ENCODE results near the gene GPR4.
A peak's percentile ranks its signal among the peaks of the same experiment; 100 is the strongest.
"Not testable (repeated sequence)": the region's sequence is repeated elsewhere in the genome, so short reads cannot be mapped to it uniquely, and the experiment has no call there.

The GPR4 gene

DNA sequence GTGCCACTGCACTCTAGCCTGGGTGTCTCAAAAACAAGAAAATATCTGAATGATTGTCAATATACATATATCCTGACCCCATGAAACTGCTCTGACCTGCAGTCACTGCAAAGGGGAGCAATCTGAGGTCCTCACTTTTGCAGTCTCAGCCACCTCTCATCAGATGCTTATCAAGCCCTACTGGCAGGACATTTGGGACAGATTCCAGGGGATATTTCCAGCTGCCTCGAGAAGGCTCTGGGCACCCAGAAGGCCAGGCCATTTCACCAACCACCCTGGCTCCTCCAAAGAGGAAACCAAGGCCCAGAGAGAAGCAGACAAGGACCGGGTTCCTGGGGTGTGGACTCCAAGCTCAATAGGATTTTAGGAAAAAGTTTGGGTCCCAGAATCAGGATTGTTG lies 34.9 kb upstream of the GPR4 start:
- Mint-ChIP-seq H3K36me3 (ENCODE audit: low read depth) (peaks cover 15% of the 10 kb centered on the region), H3K27me3 (ENCODE audit: low read depth) (no peaks in the 10 kb centered on the region), H3K4me3 (no peak overlapping the region), H3K4me1 (ENCODE audit: low read depth) (peaks cover 26% of the 10 kb centered on the region), H3K27ac (no peak overlapping the region), H3K9me3 (no peaks in the 10 kb centered on the region)
- no peak for DNase-seq (ENCODE audit: low spot score)

DNA sequence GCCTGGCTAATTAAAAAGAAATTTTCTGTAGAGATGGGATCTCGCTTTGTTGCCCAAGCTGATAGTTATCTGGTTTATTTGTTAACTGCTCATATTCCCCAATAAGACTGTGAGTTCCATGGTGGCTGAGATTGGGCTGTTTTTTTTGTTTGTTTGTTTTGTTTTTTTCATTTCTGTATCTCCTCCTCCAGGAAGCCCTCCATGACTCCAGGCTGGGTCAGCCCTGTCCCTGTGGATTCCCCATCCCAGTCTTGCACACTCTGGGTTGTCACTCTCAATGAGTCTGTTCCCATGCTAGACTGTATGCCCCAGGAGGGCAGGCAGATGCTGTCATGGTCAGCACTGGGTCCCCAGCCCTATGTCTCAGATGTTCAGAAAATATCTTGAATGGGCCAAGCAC lies 34.3 kb upstream of the GPR4 start:
- H3K27ac Mint-ChIP-seq, result no peak overlapping the region
- H3K27me3 Mint-ChIP-seq (ENCODE audit: low read depth), result no peaks in the 10 kb centered on the region
- H3K4me1 Mint-ChIP-seq (ENCODE audit: low read depth), result peaks cover 20% of the 10 kb centered on the region
- no peak for DNase-seq (ENCODE audit: low spot score)
- H3K4me3 Mint-ChIP-seq, result no peak overlapping the region
- peaks cover 14% of the 10 kb centered on the region for H3K36me3 Mint-ChIP-seq (ENCODE audit: low read depth)
- H3K9me3 Mint-ChIP-seq, result no peaks in the 10 kb centered on the region

DNA sequence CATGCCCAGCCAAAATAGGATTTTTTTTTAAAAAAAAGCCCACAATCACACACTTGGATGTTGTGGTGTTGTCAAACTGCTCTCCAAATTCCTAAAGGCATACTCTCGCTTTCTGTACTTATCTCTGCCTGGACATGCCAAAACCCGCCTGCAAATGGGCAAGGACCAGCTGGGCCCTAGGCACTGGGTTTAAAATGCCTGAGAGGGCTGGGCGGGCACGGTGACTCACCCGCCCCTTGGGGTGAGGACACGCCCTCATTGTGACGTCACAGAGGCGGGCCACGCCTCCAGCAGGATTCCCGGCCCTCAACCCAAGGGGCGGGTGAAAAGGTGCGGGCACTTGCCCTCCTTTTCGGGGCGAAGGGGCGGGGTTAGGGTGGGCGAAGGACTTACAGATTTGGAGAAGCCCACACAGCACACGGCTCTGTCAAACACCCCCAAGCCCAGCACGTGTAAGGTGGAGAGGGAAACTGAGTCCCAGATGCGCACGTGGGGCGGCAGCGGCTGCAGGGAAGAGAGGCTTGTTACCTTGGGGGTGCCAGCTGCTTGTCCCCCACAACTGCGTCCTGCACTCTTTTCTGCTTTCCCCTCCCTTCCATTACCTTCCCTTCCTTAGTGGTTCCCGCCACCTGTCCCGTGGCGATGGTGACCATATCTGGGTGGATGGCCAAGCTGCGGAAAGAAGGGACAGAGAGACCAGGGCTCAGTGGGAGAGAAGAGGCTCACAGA lies 30.6 kb upstream of the GPR4 start:
- Mint-ChIP-seq H3K27ac (no peak overlapping the region), H3K4me3 (no peak overlapping the region), H3K4me1 (ENCODE audit: low read depth) (peaks cover 1% of the 10 kb centered on the region), H3K9me3 (no peaks in the 10 kb centered on the region), H3K36me3 (ENCODE audit: low read depth) (peaks cover 19% of the 10 kb centered on the region), H3K27me3 (ENCODE audit: low read depth) (no peaks in the 10 kb centered on the region)
- peak; percentile 35 for DNase-seq (ENCODE audit: low spot score)

DNA sequence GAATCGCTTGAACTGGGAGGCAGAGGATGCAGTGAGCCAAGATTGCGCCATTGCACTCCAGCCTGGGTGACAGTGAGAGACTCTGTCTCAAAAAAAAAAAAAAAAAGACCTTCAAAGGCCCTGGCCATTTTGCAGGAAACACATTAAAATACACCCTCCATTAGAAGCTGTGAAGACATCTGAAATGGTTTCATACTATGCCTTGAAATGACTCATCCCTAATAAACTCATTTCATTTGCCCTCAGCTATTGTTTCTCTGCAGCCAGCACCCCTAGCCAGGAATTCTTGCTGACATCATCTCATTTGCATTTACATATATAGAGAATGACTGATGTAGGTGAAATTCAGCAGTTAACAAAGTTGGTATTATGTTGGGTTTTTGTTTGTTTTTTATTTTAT lies 28.5 kb upstream of the GPR4 start:
- H3K27me3 Mint-ChIP-seq (ENCODE audit: low read depth), result no peaks in the 10 kb centered on the region
- H3K27ac Mint-ChIP-seq, result no peak overlapping the region
- peak; percentile 10 for DNase-seq (ENCODE audit: low spot score)
- H3K36me3 Mint-ChIP-seq (ENCODE audit: low read depth), result peaks cover 30% of the 10 kb centered on the region
- H3K4me3 Mint-ChIP-seq, result no peak overlapping the region
- no peaks in the 10 kb centered on the region for H3K9me3 Mint-ChIP-seq
- peaks cover 1% of the 10 kb centered on the region for H3K4me1 Mint-ChIP-seq (ENCODE audit: low read depth)

GRCh38 chr19:45629704-45630103 lies 27.7 kb upstream of the GPR4 start:
- H3K36me3 Mint-ChIP-seq (ENCODE audit: low read depth), result peaks cover 34% of the 10 kb centered on the region
- H3K27me3 Mint-ChIP-seq (ENCODE audit: low read depth), result no peaks in the 10 kb centered on the region
- H3K9me3 Mint-ChIP-seq, result no peaks in the 10 kb centered on the region
- no peak for DNase-seq (ENCODE audit: low spot score)
- no peak overlapping the region for H3K4me3 Mint-ChIP-seq
- H3K4me1 Mint-ChIP-seq (ENCODE audit: low read depth), result peaks cover 1% of the 10 kb centered on the region
- H3K27ac Mint-ChIP-seq, result no peak overlapping the region

- H3K4me3 Mint-ChIP-seq; DNase-seq (ENCODE audit: low spot score); H3K27me3 Mint-ChIP-seq (ENCODE audit: low read depth); H3K4me1 Mint-ChIP-seq (ENCODE audit: low read depth); H3K27ac Mint-ChIP-seq; H3K9me3 Mint-ChIP-seq: not testable (repeated sequence)
- peaks cover 43% of the 10 kb centered on the region for H3K36me3 Mint-ChIP-seq (ENCODE audit: low read depth)
Observed at GRCh38 chr19:45628219-45628618, 26.2 kb upstream of the GPR4 start.

DNA sequence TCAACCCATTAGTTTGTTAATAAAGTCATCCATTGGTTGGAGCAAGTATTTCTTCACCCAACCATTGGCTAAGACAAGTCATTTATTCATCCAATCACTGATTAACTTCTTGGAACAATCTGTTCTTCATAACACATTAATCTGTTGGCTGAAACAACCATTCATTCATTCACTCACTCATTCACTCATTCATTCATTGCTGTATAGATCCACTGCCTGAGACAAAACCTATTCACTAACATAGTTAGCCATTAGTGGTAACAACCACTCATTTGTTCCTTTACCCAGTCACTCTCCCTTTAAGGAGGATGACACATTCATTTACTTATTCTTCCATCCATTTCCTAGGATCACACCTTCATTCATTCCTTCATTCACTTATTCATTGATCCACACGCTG lies 22.0 kb upstream of the GPR4 start:
- Mint-ChIP-seq H3K27ac (no peak overlapping the region), H3K27me3 (ENCODE audit: low read depth) (no peaks in the 10 kb centered on the region), H3K36me3 (ENCODE audit: low read depth) (peaks cover 52% of the 10 kb centered on the region), H3K4me1 (ENCODE audit: low read depth) (no peaks in the 10 kb centered on the region), H3K4me3 (no peak overlapping the region), H3K9me3 (no peaks in the 10 kb centered on the region)
- no peak for DNase-seq (ENCODE audit: low spot score)

GRCh38 chr19:45621976-45622503 lies 20.0 kb upstream of the GPR4 start:
- peaks cover 51% of the 10 kb centered on the region for H3K36me3 Mint-ChIP-seq (ENCODE audit: low read depth)
- H3K27ac Mint-ChIP-seq, result no peak overlapping the region
- no peak for DNase-seq (ENCODE audit: low spot score)
- no peaks in the 10 kb centered on the region for H3K9me3 Mint-ChIP-seq
- H3K4me3 Mint-ChIP-seq, result no peak overlapping the region
- H3K27me3 Mint-ChIP-seq (ENCODE audit: low read depth), result no peaks in the 10 kb centered on the region
- no peaks in the 10 kb centered on the region for H3K4me1 Mint-ChIP-seq (ENCODE audit: low read depth)

- Mint-ChIP-seq H3K4me3 (no peak overlapping the region), H3K27me3 (ENCODE audit: low read depth) (no peaks in the 10 kb centered on the region), H3K36me3 (ENCODE audit: low read depth) (peaks cover 48% of the 10 kb centered on the region), H3K9me3 (no peaks in the 10 kb centered on the region), H3K4me1 (ENCODE audit: low read depth) (no peaks in the 10 kb centered on the region), H3K27ac (no peak overlapping the region)
- no peak for DNase-seq (ENCODE audit: low spot score)
Observed at GRCh38 chr19:45621389-45621788, 19.4 kb upstream of the GPR4 start.

- DNase-seq (ENCODE audit: low spot score), result no peak
- Mint-ChIP-seq H3K9me3 (no peaks in the 10 kb centered on the region), H3K4me1 (ENCODE audit: low read depth) (peaks cover 16% of the 10 kb centered on the region), H3K36me3 (ENCODE audit: low read depth) (peaks cover 41% of the 10 kb centered on the region), H3K27me3 (ENCODE audit: low read depth) (no peaks in the 10 kb centered on the region), H3K4me3 (no peak overlapping the region), H3K27ac (no peak overlapping the region)
Observed at GRCh38 chr19:45616704-45617017, 14.6 kb upstream of the GPR4 start.

DNA sequence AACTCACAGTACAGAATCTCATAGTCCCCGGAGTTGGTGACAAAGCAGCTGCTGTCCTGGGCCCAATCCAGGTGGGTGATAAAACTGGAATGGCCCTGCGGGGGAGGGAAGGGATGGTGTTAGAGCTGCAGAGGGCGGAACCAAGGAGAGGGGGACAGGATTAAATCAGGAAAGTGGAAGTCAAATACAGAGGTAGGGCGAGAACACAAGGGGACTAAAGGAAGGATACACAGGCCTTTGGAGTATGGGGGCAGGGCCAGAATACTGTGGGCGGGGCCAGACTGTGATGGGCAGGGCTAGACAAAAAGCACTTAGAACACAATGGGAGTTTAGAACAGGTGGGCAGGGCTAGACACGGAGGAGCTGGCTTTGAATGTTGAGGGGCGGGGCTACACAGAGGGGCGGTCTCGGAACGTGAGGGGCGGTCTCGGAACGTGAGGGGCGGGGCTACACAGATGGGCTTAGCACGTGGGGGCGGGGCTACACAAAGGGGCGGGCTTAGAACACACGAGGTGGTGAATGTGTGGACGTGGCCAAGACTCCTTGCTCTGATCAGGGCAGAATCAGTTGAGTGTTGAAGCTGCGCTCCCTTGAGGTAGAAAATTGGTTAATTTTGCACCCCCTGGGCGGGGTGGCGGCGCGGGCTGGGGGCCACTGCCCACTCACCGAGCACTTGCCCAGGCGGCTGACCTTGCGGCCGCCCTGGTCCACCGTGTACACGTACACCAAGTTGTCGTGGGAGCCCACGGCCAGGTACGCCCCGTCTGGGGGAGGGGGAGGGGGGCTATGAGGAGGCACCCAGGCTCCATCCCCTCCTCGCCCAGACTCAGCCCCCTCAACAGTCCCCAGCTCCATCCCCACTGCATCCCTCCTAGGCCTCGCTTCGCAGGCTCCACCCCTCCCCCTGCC lies 14.0 kb upstream of the GPR4 start:
- no peak overlapping the region for H3K4me3 Mint-ChIP-seq
- DNase-seq (ENCODE audit: low spot score), result peak; percentile 69
- H3K36me3 Mint-ChIP-seq (ENCODE audit: low read depth), result peaks cover 36% of the 10 kb centered on the region
- H3K9me3 Mint-ChIP-seq, result no peaks in the 10 kb centered on the region
- no peak overlapping the region for H3K27ac Mint-ChIP-seq
- H3K27me3 Mint-ChIP-seq (ENCODE audit: low read depth), result no peaks in the 10 kb centered on the region
- H3K4me1 Mint-ChIP-seq (ENCODE audit: low read depth), result peaks cover 16% of the 10 kb centered on the region

- not testable (repeated sequence) for H3K27me3 Mint-ChIP-seq (ENCODE audit: low read depth); DNase-seq (ENCODE audit: low spot score); H3K9me3 Mint-ChIP-seq; H3K27ac Mint-ChIP-seq; H3K4me3 Mint-ChIP-seq
- Mint-ChIP-seq H3K4me1 (ENCODE audit: low read depth) (peaks cover 16% of the 10 kb centered on the region), H3K36me3 (ENCODE audit: low read depth) (peaks cover 36% of the 10 kb centered on the region)
Observed at GRCh38 chr19:45615056-45615455, 13.0 kb upstream of the GPR4 start.

DNA sequence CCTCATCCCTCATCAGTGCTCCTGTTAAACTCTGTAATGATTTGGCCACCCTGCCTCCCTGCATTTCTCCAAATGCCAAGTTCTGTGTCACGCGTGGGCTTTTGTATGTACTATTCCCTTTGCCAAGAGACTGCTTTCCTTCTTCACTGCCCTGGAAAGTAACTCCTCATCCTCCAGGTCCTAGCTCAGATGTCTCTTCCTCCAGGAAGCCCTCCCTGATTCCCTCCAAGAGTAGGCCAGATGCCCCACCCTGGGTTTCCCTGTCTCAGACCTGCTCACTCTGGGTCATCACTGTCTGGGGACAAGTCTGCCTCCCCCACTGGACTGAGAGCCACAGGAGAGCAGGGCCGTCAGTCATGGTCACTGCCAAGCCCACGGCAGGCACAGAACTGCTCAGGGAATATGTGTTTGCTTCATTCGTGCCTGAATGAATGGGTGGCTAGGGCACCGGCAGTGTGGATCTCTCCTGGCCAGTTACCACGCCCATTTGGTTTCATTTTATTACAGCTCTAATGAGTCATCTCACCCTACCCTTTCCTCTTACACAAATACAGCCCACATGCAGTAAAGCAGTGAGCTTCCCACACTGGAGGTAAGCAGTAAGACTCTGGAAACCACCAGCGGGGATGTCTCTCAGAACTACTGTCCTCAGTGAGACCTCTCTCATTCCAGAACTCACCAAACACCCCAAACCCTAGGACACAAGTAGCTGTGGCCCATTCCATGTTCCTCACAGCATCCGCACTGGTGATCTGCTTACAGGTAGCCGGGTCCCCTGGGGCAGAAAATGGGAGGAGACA lies 12.1 kb upstream of the GPR4 start:
- Mint-ChIP-seq H3K36me3 (ENCODE audit: low read depth) (peaks cover 39% of the 10 kb centered on the region), H3K4me3 (peak overlapping the region; percentile 30), H3K27me3 (ENCODE audit: low read depth) (no peaks in the 10 kb centered on the region), H3K27ac (peak overlapping the region; percentile 84), H3K4me1 (ENCODE audit: low read depth) (peaks cover 16% of the 10 kb centered on the region), H3K9me3 (no peaks in the 10 kb centered on the region)
- DNase-seq (ENCODE audit: low spot score), result peak; percentile 71

DNA sequence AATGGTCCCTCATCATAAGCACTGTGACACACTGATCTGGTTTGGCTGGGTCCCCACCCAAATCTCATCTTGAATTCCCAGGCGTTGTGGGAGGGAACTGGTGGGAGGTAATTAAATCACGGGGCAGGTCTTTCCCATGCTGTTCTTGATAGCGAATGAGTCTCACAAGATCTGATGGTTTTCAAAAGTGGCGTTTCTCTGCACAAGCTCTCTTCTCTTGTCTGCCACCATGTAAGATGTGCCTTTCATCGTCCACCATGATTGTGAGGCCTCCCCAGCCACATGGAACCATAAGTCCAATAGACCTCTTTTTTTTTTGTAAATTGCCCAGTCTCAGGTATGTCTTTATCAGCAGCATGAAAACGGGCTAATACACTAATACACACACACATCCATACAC lies 6.9 kb upstream of the GPR4 start:
- DNase-seq (ENCODE audit: low spot score), result no peak
- peaks cover 10% of the 10 kb centered on the region for H3K4me1 Mint-ChIP-seq (ENCODE audit: low read depth)
- H3K36me3 Mint-ChIP-seq (ENCODE audit: low read depth), result peaks cover 25% of the 10 kb centered on the region
- no peaks in the 10 kb centered on the region for H3K9me3 Mint-ChIP-seq
- no peak overlapping the region for H3K27ac Mint-ChIP-seq
- no peak overlapping the region for H3K4me3 Mint-ChIP-seq
- H3K27me3 Mint-ChIP-seq (ENCODE audit: low read depth), result no peaks in the 10 kb centered on the region

All from T-helper 2 cell treated with Interferon-gamma antibody and Interleukin-4, amounts not matched to agents 5 μg/mL and 100 μg/mL, for 36 hours (primary cell).